ENCODE measurements around the gene PHKA1.
"Not testable (repeated sequence)": the region's sequence is repeated elsewhere in the genome, so short reads cannot be mapped to it uniquely, and the experiment has no call there.

The PHKA1 gene

GRCh38 chrX:72713599-72714477 lies at the start of gene PHKA1:
Gene PHKA1, minus strand, starts transcription at chrX:72714306. Its CDS starts 426 bp downstream, at chrX:72713880.
- DNase-seq = peak; percentile 3

GRCh38 chrX:72760454-72760853 lies 46.3 kb upstream of the PHKA1 start:
- not testable (repeated sequence) for DNase-seq

- DNase-seq = not testable (repeated sequence)
These were observed 34.4 kb upstream of the PHKA1 start for GRCh38 chrX:72748545-72748944.

GRCh38 chrX:72745546-72745945 lies 31.4 kb upstream of the PHKA1 start:
- DNase-seq = not testable (repeated sequence)

- no peak for DNase-seq
These were observed 21.5 kb upstream of the PHKA1 start for GRCh38 chrX:72735561-72735960.

GRCh38 chrX:72733636-72734035 lies 19.5 kb upstream of the PHKA1 start:
- DNase-seq = not testable (repeated sequence)

GRCh38 chrX:72727846-72728245 lies 13.7 kb upstream of the PHKA1 start:
- no peak for DNase-seq

GRCh38 chrX:72716766-72717165 lies 2.7 kb upstream of the PHKA1 start:
- no peak for DNase-seq

GRCh38 chrX:72715546-72715945 lies 1.4 kb upstream of the PHKA1 start:
- no peak for DNase-seq

- DNase-seq = peak; percentile 20
These were observed 391 bp upstream of the PHKA1 start for GRCh38 chrX:72714478-72714916.

- no peak for DNase-seq
These were observed 976 bp downstream of the PHKA1 start for GRCh38 chrX:72713130-72713529.

GRCh38 chrX:72712094-72712755 lies 1.9 kb downstream of the PHKA1 start:
- no peak for DNase-seq

- no peak for DNase-seq
These were observed 8.3 kb downstream of the PHKA1 start for GRCh38 chrX:72705814-72706213.

GRCh38 chrX:72705111-72705510 lies 9.0 kb downstream of the PHKA1 start:
- DNase-seq = no peak

GRCh38 chrX:72694170-72694569 lies 19.9 kb downstream of the PHKA1 start:
- DNase-seq = no peak

- no peak for DNase-seq
These were observed 20.6 kb downstream of the PHKA1 start for GRCh38 chrX:72693477-72693876.

- DNase-seq = no peak
These were observed 26.7 kb downstream of the PHKA1 start for GRCh38 chrX:72687396-72687795.

GRCh38 chrX:72685810-72686456 lies 28.2 kb downstream of the PHKA1 start:
- DNase-seq = no peak

- DNase-seq = no peak
These were observed 29.1 kb downstream of the PHKA1 start for GRCh38 chrX:72685018-72685417.

GRCh38 chrX:72683631-72684030 lies 30.5 kb downstream of the PHKA1 start:
- no peak for DNase-seq

GRCh38 chrX:72676465-72676864 lies 37.6 kb downstream of the PHKA1 start:
- DNase-seq = no peak

- not testable (repeated sequence) for DNase-seq
These were observed 40.2 kb downstream of the PHKA1 start for GRCh38 chrX:72673951-72674350.

- DNase-seq = not testable (repeated sequence)
These were observed 44.6 kb downstream of the PHKA1 start for GRCh38 chrX:72669508-72669907.

GRCh38 chrX:72666451-72666850 lies 47.7 kb downstream of the PHKA1 start:
- DNase-seq = no peak
